ENCODE measurements around the gene OCA2. TPM values are rescaled to one million over a fixed set of nuclear protein-coding genes. Genes with fewer than 3 reads are reported as not detected.
A peak's percentile ranks its signal among the peaks of the same experiment; 100 is the strongest.

The OCA2 gene
- total and polyA plus RNA-seq, 2 of the 13 experiments (the other 11 are each of a cell fraction or from before 2014, with no cell fraction given) = 0.02 to 0.05 TPM

DNA sequence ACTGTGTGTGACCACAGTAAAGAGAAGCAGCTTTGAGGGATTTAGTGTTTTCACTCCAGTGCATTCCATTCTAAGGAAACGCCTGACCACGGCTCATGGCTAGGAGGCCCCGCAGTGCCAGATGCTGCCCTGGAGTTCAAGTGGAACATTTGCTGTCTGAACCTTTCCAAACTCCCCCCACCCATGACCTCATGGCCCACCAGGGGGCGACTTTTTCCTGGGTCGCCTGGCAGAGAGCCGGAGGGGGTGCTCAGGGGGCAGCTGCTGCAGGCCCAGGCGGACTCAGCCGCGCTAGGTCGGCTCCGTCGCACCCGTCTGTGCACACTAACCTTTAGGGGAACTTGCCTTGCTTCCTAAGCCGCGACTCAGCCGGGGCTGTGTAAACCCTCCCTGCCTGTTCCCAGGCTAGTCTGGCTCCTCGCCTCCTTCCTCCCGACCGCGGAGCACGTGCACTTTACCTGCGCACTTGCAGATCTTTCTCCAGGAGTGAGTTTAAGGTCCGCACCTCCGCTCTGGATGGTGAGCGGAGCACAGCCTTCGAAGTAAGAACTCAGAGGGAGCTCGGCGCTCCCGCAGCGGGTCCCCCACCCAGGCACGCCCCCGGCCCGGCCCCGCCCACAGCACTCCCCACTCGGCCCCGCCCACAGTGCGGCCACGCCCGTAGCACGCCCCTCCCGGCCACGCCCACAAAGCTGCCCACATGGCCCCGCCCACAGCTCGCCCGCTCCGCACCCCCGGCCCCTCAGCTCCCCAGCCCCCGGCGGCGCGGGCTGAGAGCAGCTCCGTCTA, at the start of gene OCA2 (continued):
- TF ChIP-seq, protein P1, sequence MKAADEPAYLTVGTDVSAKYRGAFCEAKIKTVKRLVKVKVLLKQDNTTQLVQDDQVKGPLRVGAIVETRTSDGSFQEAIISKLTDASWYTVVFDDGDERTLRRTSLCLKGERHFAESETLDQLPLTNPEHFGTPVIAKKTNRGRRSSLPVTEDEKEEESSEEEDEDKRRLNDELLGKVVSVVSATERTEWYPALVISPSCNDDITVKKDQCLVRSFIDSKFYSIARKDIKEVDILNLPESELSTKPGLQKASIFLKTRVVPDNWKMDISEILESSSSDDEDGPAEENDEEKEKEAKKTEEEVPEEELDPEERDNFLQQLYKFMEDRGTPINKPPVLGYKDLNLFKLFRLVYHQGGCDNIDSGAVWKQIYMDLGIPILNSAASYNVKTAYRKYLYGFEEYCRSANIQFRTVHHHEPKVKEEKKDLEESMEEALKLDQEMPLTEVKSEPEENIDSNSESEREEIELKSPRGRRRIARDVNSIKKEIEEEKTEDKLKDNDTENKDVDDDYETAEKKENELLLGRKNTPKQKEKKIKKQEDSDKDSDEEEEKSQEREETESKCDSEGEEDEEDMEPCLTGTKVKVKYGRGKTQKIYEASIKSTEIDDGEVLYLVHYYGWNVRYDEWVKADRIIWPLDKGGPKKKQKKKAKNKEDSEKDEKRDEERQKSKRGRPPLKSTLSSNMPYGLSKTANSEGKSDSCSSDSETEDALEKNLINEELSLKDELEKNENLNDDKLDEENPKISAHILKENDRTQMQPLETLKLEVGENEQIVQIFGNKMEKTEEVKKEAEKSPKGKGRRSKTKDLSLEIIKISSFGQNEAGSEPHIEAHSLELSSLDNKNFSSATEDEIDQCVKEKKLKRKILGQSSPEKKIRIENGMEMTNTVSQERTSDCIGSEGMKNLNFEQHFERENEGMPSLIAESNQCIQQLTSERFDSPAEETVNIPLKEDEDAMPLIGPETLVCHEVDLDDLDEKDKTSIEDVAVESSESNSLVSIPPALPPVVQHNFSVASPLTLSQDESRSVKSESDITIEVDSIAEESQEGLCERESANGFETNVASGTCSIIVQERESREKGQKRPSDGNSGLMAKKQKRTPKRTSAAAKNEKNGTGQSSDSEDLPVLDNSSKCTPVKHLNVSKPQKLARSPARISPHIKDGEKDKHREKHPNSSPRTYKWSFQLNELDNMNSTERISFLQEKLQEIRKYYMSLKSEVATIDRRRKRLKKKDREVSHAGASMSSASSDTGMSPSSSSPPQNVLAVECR (CRISPR knock-in tag; IDR thresholded peaks at IDR 0.05; ENCODE audit: borderline replicate concordance) = peak; percentile 24; the same call in 1 of the 2 replicates

DNA sequence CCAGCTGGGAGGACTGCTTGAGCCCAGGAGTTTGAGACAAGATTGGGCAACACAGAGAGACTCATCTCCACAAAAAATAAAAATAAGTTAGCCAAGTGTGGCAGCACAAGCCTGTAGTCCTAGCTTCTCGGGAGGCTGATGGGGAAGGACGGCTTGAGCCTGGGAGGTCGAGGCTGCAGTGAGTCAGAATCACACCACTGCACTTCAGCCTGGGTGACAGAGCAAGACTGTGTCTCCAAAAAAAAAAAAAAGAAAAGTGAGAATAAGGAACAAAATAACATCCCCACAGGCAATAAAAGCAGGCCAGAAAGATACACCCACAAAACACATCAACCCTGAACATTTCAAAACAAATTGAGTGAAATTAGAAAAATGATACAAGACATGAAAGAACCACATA, 48.7 kb upstream of the OCA2 start:
- no TSS peak for BruUV-seq (replicated peaks)
- in situ Hi-C loops (cut with HindIII; ENCODE audit: extremely low pct_ligation_motif_present, low pct_unique_long_range_greater_than_20kb) = no loop called here
- Histone ChIP-seq H3K27ac (ENCODE audit: extremely low read length, insufficient read depth, low read length) (no peak overlapping the region), H2AFZ (ENCODE audit: low read length) (no peak overlapping the region), H3K36me3 (replicated peaks in 1 of 2; ENCODE audit: control insufficient read depth in 1 of 2, insufficient read depth in 2 of 2, low read length in 2 of 2) (peaks cover 15 to 35% of the 10 kb centered on the region in 2 experiments; a peak in 4 of 5 replicates), H4K20me1 (ENCODE audit: insufficient read depth, low read length) (no peaks in the 10 kb centered on the region), H3K27me3 (ENCODE audit: control insufficient read depth in 1 of 2, insufficient read depth in 2 of 2, low read length in 2 of 2) (no peaks in the 10 kb centered on the region), H3K79me2 (ENCODE audit: insufficient read depth, low read length) (peaks cover 2% of the 10 kb centered on the region), H3K4me3 (replicated peaks in 1 of 3; ENCODE audit: insufficient read depth in 1 of 3, low read depth in 2 of 3, low read length in 3 of 3) (no peak overlapping the region), H3K4me1 (ENCODE audit: insufficient read depth, low read length) (no peaks in the 10 kb centered on the region), H3K9ac (ENCODE audit: insufficient read depth, low read depth, low read length) (no peak overlapping the region), H3K9me3 (ENCODE audit: low read length) (no peaks in the 10 kb centered on the region), H3K4me2 (ENCODE audit: low read depth, low read length) (no peak overlapping the region)
- POLR2A ChIA-PET = no interaction called here
- WGBS (ENCODE audit: low lambda C conversion rate) = 93% methylated on average over 3 of the region's 3 CpGs
- intact Hi-C loops (cut with micrococcal nuclease; ENCODE audit: unreplicated experiment) = no loop called here
- no peak for DNase-seq (ENCODE audit: low spot score)
- CTCF ChIA-PET (ENCODE audit: low intra/inter-chr PET ratio, low total read pairs) = no interaction called here
- no peak for FAIRE-seq
- ATAC-seq = no peak
- TF ChIP-seq, protein P2, sequence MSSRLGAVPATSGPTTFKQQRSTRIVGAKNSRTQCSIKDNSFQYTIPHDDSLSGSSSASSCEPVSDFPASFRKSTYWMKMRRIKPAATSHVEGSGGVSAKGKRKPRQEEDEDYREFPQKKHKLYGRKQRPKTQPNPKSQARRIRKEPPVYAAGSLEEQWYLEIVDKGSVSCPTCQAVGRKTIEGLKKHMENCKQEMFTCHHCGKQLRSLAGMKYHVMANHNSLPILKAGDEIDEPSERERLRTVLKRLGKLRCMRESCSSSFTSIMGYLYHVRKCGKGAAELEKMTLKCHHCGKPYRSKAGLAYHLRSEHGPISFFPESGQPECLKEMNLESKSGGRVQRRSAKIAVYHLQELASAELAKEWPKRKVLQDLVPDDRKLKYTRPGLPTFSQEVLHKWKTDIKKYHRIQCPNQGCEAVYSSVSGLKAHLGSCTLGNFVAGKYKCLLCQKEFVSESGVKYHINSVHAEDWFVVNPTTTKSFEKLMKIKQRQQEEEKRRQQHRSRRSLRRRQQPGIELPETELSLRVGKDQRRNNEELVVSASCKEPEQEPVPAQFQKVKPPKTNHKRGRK (CRISPR knock-in tag; IDR thresholded peaks at IDR 0.05) = no peak
- TF ChIP-seq ZNF629 (CRISPR knock-in tag; conservative IDR thresholded peaks at IDR 0.05) (no peak), CBX2 (IDR thresholded peaks at IDR 0.05; ENCODE audit: low read depth, low read length) (no peak), CBX2 (CRISPR knock-in tag; IDR thresholded peaks at IDR 0.05; ENCODE audit: low read depth) (no peak), ZNF768 (CRISPR knock-in tag; IDR thresholded peaks at IDR 0.05) (no peak)
- TF ChIP-seq, protein P3, sequence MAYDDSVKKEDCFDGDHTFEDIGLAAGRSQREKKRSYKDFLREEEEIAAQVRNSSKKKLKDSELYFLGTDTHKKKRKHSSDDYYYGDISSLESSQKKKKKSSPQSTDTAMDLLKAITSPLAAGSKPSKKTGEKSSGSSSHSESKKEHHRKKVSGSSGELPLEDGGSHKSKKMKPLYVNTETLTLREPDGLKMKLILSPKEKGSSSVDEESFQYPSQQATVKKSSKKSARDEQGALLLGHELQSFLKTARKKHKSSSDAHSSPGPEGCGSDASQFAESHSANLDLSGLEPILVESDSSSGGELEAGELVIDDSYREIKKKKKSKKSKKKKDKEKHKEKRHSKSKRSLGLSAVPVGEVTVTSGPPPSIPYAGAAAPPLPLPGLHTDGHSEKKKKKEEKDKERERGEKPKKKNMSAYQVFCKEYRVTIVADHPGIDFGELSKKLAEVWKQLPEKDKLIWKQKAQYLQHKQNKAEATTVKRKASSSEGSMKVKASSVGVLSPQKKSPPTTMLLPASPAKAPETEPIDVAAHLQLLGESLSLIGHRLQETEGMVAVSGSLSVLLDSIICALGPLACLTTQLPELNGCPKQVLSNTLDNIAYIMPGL (CRISPR knock-in tag; IDR thresholded peaks at IDR 0.05; ENCODE audit: borderline replicate concordance in 1 of 2, low read depth in 1 of 2) = no peak

Measured in HepG2 (cell line).